ENCODE results near the gene CCNH.

The CCNH gene

GRCh38 chr5:87403899-87404298 lies 8.8 kb downstream of the CCNH start:
- DNase-seq (ENCODE audit: insufficient read length, low spot score) (no peak), FAIRE-seq (no peak)

DNA sequence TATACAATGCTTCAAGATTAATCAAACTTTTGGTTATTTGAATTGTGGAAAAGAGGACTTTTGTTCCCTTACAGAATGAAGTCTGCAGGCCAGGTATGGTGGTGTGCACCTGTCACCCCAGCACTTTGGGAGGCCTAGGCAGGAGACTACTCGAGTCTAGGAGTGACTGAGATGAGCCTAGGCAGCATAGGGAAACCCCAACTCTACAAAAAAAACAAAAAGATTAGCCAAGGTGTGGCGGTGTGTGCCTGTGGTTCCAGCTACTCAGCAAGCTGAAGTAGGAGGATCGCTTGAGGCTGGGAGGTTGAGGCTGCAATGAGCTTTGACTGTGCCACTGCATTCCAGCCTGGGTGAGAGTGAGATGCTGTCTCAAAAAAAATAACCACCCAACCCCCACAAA lies 9.3 kb downstream of the CCNH start:
- no peak for FAIRE-seq
- no peak for DNase-seq (ENCODE audit: insufficient read length, low spot score)

GRCh38 chr5:87401626-87402025 lies 11.1 kb downstream of the CCNH start:
- no peak for DNase-seq (ENCODE audit: insufficient read length, low spot score)
- no peak for FAIRE-seq

DNA sequence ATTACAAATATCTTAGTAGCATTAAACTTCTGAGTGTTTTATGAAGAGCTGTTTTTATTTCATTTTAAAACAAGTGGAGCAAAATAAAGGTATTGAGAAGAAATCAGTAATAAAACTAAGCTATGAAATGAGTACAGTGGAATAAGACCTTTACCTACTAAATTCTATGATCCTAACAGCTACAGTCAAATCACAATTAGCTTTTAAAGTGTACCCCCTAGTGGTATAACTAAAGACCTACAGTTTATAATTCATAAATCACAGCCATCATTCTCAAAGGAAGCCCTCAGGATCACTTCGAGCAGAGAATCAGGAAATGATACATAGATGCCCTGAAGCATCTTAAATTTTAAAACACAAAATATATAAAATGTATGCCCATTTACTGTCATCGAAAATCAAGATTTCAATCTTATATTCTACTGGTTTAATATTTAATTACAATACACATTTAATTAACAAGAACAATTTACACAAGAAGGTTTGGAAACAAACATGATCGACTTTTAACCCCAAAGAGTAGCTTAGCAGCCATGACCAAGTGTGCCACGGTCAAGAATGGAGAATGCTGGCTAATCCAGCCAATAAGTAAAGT lies 12.3 kb downstream of the CCNH start:
- FAIRE-seq (no peak), DNase-seq (ENCODE audit: insufficient read length, low spot score) (peak; percentile 44)

GRCh38 chr5:87399720-87400119 lies 13.0 kb downstream of the CCNH start:
- FAIRE-seq (no peak), DNase-seq (ENCODE audit: insufficient read length, low spot score) (no peak)

- no peak for DNase-seq (ENCODE audit: insufficient read length, low spot score)
- no peak for FAIRE-seq
Observed at GRCh38 chr5:87398981-87399614, 13.6 kb downstream of the CCNH start.

- no peak for DNase-seq (ENCODE audit: insufficient read length, low spot score)
- no peak for FAIRE-seq
Observed at GRCh38 chr5:87394411-87395165, 18.1 kb downstream of the CCNH start.

GRCh38 chr5:87393331-87393730 lies 19.4 kb downstream of the CCNH start:
- peak; percentile 35 for DNase-seq (ENCODE audit: insufficient read length, low spot score)
- peak; percentile 9 for FAIRE-seq

DNA sequence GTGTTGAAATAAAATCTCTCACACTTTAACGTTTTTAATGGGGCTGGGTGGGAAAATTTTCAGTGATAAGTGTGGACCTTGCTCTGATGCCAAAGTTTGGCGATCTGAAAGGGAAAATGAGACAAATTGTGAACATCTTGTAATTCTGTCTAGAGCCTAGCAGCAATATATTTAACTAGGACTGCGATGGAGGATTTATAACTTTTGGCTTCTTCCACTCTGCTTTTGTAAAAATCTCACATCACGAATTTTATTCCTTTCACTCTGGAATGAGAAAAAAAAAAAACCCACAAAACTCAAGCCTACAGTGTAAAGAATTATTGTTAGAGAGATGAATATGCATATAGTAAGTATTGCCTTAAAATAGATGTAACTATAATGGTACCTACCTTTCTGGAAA lies 19.9 kb downstream of the CCNH start:
- FAIRE-seq, result no peak
- DNase-seq (ENCODE audit: insufficient read length, low spot score), result no peak

GRCh38 chr5:87392170-87392569 lies 20.6 kb downstream of the CCNH start:
- no peak for FAIRE-seq
- no peak for DNase-seq (ENCODE audit: insufficient read length, low spot score)

DNA sequence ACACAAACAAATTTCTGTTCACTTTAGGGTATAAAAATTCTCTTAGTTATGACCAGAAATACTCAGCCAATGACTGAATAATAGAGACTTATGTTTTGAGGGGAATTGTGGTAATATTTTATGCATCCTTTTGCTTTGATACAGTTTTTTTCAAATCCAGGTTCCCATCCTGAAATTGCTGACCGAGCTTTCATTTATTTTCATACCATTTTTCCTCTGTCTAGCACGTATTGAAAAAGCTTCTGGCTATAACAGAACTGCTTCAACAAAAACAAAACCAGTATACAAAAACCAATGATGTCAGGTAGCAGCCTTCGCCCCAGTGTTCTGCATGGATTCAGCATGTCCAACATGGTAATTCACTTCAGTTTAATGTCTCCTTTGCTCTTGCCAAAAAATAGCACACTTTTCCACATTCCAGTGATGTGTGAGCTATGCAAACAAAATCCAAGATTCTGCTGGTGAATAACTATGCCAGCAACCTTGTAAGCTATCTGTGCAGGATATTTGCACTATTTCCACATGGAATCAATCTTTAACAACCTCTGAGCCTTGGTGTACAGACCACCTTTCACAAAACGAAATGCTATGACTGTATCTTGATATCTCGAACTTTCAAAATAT lies 22.0 kb downstream of the CCNH start:
- DNase-seq (ENCODE audit: insufficient read length, low spot score) (no peak), FAIRE-seq (no peak)

DNA sequence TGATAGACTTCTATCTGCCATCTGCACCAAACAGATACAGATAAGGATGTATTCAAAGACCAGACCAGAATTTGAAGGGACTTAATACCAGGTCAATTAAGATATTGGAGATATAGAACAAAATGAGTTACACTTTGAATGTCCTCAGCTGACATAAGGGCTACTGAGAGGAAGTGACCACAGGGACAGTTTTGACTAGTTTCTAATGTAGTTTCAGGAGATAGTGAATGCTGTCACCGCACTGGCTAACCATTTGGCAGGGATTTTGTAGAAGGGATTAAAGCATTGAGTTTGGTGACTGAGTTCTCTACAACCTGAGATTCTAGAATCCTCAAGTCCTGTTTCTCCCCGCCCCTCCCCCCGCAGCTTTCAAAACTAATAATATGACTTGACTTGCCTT lies 22.7 kb downstream of the CCNH start:
- no peak for FAIRE-seq

DNA sequence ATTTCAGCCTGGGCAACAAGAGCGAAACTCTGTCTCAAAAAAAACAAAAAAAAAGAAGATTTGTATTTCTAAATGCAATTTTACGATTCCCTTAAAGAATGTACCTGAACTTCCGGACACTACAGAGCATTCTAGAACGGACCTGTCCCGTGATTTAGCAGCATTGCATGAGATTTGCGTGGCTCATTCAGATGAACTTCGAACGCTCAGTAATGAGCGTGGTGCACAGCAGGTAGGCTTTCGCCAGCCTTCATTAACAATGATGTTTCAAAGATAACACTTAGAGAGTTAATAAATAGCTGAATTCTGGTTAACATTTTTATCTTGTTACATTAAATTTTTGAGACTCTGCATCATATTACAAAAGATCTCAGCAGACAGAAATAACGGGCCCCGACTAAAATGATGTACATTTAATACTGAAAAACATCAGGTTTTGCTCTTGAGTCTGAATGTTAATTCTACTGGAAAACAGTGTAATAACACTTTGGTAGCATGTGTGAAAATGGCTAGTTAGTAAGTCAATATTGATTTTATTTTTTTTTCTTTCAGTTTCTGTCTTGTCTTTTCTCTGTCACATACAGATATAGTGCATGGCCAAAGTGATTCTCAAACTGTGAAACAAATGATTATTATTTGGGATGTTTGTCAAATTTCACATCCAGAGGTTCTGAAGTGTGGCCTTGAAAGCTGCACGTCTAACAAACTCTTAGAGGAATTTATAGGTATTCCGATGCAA lies 23.3 kb downstream of the CCNH start:
- FAIRE-seq (no peak), DNase-seq (ENCODE audit: insufficient read length, low spot score) (no peak)

More for the DNA sequence above, 22.7 kb downstream of the CCNH start:
- DNase-seq (ENCODE audit: insufficient read length, low spot score), result no peak

GRCh38 chr5:87388129-87388528 lies 24.6 kb downstream of the CCNH start:
- DNase-seq (ENCODE audit: insufficient read length, low spot score), result no peak
- no peak for FAIRE-seq

DNA sequence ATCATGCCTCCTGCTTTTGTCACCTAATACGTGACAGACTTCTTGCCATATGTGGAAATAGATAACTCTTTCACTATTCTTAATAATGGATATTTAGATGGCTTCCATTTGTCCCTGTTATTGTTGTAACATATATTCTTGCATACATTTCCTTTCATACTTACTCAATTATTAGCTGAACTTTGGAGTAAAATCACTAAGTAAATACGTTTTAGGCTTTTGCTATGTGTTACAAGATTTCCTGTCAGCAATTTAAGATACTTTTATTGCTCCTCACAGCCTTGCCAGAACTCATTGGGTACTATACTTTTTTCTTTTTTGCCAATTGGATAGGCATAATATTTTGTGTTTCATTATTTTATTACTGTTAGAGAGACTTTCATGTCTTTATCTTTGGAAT lies 26.9 kb downstream of the CCNH start:
- no peak for DNase-seq (ENCODE audit: insufficient read length, low spot score)
- no peak for FAIRE-seq

DNA sequence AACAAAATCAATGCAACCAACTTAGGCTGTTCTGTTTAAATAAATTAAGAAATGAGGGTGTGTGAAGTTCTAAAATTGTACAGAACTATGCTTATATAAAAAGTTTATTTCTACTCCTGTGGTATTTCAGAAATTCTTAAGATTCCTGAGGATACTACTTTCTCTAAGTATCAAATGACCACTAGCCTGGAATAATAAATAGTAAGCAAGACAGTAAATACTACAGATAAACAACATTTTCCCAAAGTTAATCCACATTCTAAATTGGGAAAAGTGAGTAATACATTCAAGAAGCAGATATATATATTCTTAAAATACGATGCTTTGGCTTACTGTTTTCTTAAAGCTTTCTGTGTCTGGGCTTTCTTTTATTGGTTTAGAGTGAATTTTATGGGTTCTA lies 29.5 kb downstream of the CCNH start:
- DNase-seq (ENCODE audit: insufficient read length, low spot score) (peak; percentile 17), FAIRE-seq (no peak)

DNA sequence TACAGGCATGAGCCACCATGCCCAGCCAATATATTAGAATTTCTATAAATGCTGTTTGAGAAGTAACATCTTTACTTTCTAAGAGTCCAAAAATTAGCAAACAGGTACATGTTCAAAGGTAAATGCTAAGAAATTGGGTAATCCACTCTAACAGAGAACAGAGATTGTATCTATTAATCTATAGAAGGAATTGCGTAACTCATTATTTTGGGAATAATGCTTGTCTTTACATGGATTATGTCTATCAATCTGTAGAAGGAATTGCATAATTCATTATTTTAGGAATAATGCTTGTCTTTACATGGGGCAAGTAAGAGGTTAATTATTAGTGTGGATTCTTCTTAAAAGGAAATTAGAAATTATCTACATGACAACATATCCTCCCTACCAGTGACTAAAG lies 30.5 kb downstream of the CCNH start:
- DNase-seq (ENCODE audit: insufficient read length, low spot score) (no peak), FAIRE-seq (no peak)

GRCh38 chr5:87372705-87373104 lies 40.0 kb downstream of the CCNH start:
- FAIRE-seq (no peak), DNase-seq (ENCODE audit: insufficient read length, low spot score) (no peak)

DNA sequence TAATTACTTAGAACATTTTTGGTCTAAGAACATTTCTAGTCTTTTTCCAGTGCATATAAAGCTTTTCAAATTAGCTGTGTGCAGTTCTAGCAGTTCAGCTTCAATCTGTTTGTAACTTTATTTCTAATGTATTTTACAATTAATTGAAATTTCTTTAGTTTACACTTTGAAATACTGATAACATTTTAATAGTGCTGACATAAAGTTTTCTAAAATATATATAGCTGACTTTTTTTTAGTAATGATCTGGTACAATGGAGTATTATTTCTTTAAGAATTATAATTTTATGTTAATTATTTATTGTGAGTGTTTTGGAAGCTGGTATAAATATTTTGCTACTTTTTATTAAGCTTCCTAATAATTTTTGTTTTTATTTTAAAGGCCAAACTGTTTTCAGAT lies 43.3 kb downstream of the CCNH start:
- DNase-seq (ENCODE audit: insufficient read length, low spot score) (no peak), FAIRE-seq (no peak)

DNA sequence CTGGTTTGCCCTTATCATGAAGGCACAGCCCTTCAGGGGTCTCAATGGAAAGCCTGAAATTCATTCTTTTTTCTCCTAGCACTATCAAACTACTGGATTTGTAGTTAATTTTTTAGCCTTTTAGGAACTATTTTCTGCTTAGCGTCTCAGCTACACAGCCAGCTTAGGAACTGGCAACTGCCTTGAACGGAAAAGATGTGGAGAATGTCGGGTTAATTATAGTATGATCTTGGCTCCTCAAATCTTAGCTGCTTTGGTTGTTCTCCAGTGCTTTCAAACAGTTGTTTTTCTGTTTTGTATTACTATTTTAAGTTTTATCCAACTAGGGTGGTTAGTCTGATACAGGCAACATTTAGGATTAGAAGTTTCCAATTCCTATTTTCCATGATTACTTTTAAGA lies 44.1 kb downstream of the CCNH start:
- DNase-seq (ENCODE audit: insufficient read length, low spot score), result no peak
- FAIRE-seq, result no peak

GRCh38 chr5:87367243-87367642 lies 45.5 kb downstream of the CCNH start:
- no peak for FAIRE-seq
- DNase-seq (ENCODE audit: insufficient read length, low spot score), result no peak

Measured in HTR-8/SVneo (cell line).